HG03139 (cell line): ENCODE measurements around the gene MOB1B.
"Not testable (repeated sequence)": the region's sequence is repeated elsewhere in the genome, so short reads cannot be mapped to it uniquely, and the experiment has no call there.

ENCODE experiments used
- ATAC-seq: cut with Tn5 transposase; IDR thresholded peaks from one replicate; pipeline ENCODE4 v1.9.1; 2021; ENCODE audit not compliant: unreplicated experiment

The MOB1B gene

GRCh38 chr4:70948665-70949260, 46.6 kb downstream of the MOB1B start:
- ATAC-seq = no peak

- no peak for ATAC-seq
Observed at GRCh38 chr4:70954032-70954431, 51.9 kb downstream of the MOB1B start.

GRCh38 chr4:70956549-70957210, 54.5 kb downstream of the MOB1B start:
- ATAC-seq = no peak

- no peak for ATAC-seq
Observed at GRCh38 chr4:70958681-70959080, 56.5 kb downstream of the MOB1B start.

GRCh38 chr4:70969076-70969475, 66.9 kb downstream of the MOB1B start:
- ATAC-seq = no peak

- ATAC-seq = no peak
Observed at GRCh38 chr4:70976252-70976651, 74.1 kb downstream of the MOB1B start.

GRCh38 chr4:70979445-70980008, 77.4 kb downstream of the MOB1B start:
- ATAC-seq = no peak

GRCh38 chr4:70980196-70980595, 78.0 kb downstream of the MOB1B start:
- no peak for ATAC-seq

- ATAC-seq = no peak
Observed at GRCh38 chr4:70984106-70984505, 81.9 kb downstream of the MOB1B start.

GRCh38 chr4:70984589-70984988, 82.4 kb downstream of the MOB1B start:
- ATAC-seq = no peak

- ATAC-seq = no peak
Observed at GRCh38 chr4:70991596-70991995, 89.4 kb downstream of the MOB1B start.

GRCh38 chr4:70992391-70992881, 90.3 kb downstream of the MOB1B start:
- ATAC-seq = no peak

GRCh38 chr4:70993181-70994068, 91.3 kb downstream of the MOB1B start, which contains the start of gene DCK:
TSS of gene DCK (plus strand) at chr4:70993649. CDS start at chr4:70993836, 187 bp downstream.
- peak; percentile 75 for ATAC-seq

- ATAC-seq = no peak
Observed at GRCh38 chr4:70994069-70994366, 91.8 kb downstream of the MOB1B start.

- ATAC-seq = peak; percentile 45
Observed at GRCh38 chr4:70994387-70995099, 92.4 kb downstream of the MOB1B start.

GRCh38 chr4:70996018-70996360, 93.8 kb downstream of the MOB1B start:
- ATAC-seq = no peak

- ATAC-seq = no peak
Observed at GRCh38 chr4:70997036-70997435, 94.9 kb downstream of the MOB1B start.

- ATAC-seq = no peak
Observed at GRCh38 chr4:70997546-70997945, 95.4 kb downstream of the MOB1B start.

- ATAC-seq = not testable (repeated sequence)
Observed at GRCh38 chr4:70999639-71000038, 97.5 kb downstream of the MOB1B start.

- not testable (repeated sequence) for ATAC-seq
Observed at GRCh38 chr4:71001363-71001762, 99.2 kb downstream of the MOB1B start.

- no peak for ATAC-seq
Observed at GRCh38 chr4:71004281-71004851, 102.2 kb downstream of the MOB1B start.
